HepG2 (cell line): ENCODE data around the gene PNPLA1. TPM values are rescaled to one million over a fixed set of nuclear protein-coding genes. Genes with fewer than 3 reads are reported as not detected.

Source experiments
- ATAC-seq: fragments of 200-7000 bp; cut with Tn5 transposase; 3 replicates; pipeline ENCODE4 v1.9.1; 2020; ENCODE audit warnings: mild to moderate bottlenecking, moderate library complexity
- BruUV-seq: library from RNA; stranded (reverse); fragments of 400-500 nt; replicated peaks from 2 replicates; lab custom pipeline; 2021; lab: Mats Ljungman, UMichigan
- CTCF ChIA-PET: fragments of 300-600 bp; formaldehyde crosslinking; extraction: SDS; loops from one replicate; lab custom pipeline; 2021; ENCODE audit warnings: low total read pairs, inconsistent platforms, low intra/inter-chr PET ratio; lab: Yijun Ruan, JAX
- POLR2A ChIA-PET: fragments of 350-600 bp; sonication (Branson Sonifier 250); formaldehyde crosslinking; loops from one replicate; lab custom pipeline; 2020; ENCODE audit warnings: antibody characterized with exemption, inconsistent platforms; lab: Yijun Ruan, JAX
- DNase-seq: peaks from one replicate; pipeline ENCODE4 v3.0.0-alpha.2; 2015; ENCODE audit warnings: low spot score
- FAIRE-seq: peaks from 3 replicates; lab custom pipeline; 2011; peaks lifted over from hg19 to GRCh38; lab: Jason Lieb, UNC
- H2AFZ ChIP-seq: one replicate; pipeline ENCODE4 v1.6.1; 2011; ENCODE audit warnings: low read length, inconsistent platforms
- H3K27ac ChIP-seq: fragments of 300-600 bp; 3 replicates; pipeline ENCODE4 v1.8.0; 2011; ENCODE audit warnings: mixed run types, mild to moderate bottlenecking, mixed read lengths, low read length, inconsistent platforms; ENCODE audit not compliant: insufficient read depth; ENCODE audit errors: extremely low read length
- H3K27me3 ChIP-seq, 2 experiments: fragments of 200-600 bp in 1 of 2; 2 replicates in 1 of 2; 3 replicates in 1 of 2; pipeline versions ENCODE4 v1.6.0 to v1.8.0; 2011; ENCODE audit warnings: low read length in 2 of 2, mild to moderate bottlenecking in 2 of 2, moderate library complexity in 2 of 2, inconsistent platforms in 1 of 2; ENCODE audit not compliant: insufficient read depth in 2 of 2, control insufficient read depth in 1 of 2
- H3K36me3 ChIP-seq, 2 experiments: fragments of 200-600 bp in 1 of 2; replicated peaks in 1 of 2; 2 replicates in 1 of 2; 3 replicates in 1 of 2; pipeline versions ENCODE4 v1.5.1 to v1.8.0; 2011; ENCODE audit warnings: low read length in 2 of 2, inconsistent platforms in 1 of 2; ENCODE audit not compliant: insufficient read depth in 2 of 2, control insufficient read depth in 1 of 2
- H3K4me1 ChIP-seq: 2 replicates; pipeline ENCODE4 v1.5.1; 2012; ENCODE audit warnings: low read length, inconsistent platforms; ENCODE audit not compliant: insufficient read depth
- H3K4me2 ChIP-seq: 2 replicates; pipeline ENCODE4 v1.6.0; 2011; ENCODE audit warnings: low read depth, low read length, inconsistent platforms
- H3K4me3 ChIP-seq, 3 experiments: fragments of 200-600 bp in 1 of 3; sonication (generic), shearing (Covaris generic) in 1 of 3; replicated peaks in 1 of 3; 2 replicates each; pipeline ENCODE4 v1.5.1; 2011 to 2016; ENCODE audit warnings: low read length in 3 of 3, inconsistent platforms in 2 of 3, low read depth in 2 of 3, mild to moderate bottlenecking in 2 of 3, control low read depth in 1 of 3, mixed read lengths in 1 of 3; ENCODE audit not compliant: insufficient read depth in 1 of 3
- H3K79me2 ChIP-seq: one replicate; pipeline ENCODE4 v1.6.1; 2011; ENCODE audit warnings: low read length, inconsistent platforms; ENCODE audit not compliant: insufficient read depth
- H3K9ac ChIP-seq: 2 replicates; pipeline ENCODE4 v1.6.0; 2011; ENCODE audit warnings: mild to moderate bottlenecking, low read depth, low read length, inconsistent platforms; ENCODE audit not compliant: insufficient read depth
- H3K9me3 ChIP-seq: 2 replicates; pipeline ENCODE4 v1.5.1; 2012; ENCODE audit warnings: mild to moderate bottlenecking, low read length
- H4K20me1 ChIP-seq: 2 replicates; pipeline ENCODE4 v1.6.0; 2011; ENCODE audit warnings: inconsistent platforms, mild to moderate bottlenecking, low read length, moderate library complexity; ENCODE audit not compliant: insufficient read depth
- CTCF ChIP-seq: sonication (generic); formaldehyde crosslinking; IDR thresholded peaks from 2 replicates; pipeline ENCODE4 v1.5.0; 2020; ENCODE audit warnings: mild to moderate bottlenecking, missing genetic modification reagents, moderate library complexity
- GMEB1 ChIP-seq: sonication (generic); formaldehyde crosslinking; IDR thresholded peaks from 2 replicates; pipeline ENCODE4 v1.5.1; 2020; ENCODE audit warnings: missing genetic modification reagents, mild to moderate bottlenecking, borderline replicate concordance
- HCFC1 ChIP-seq: fragments of 150-350 bp; IDR thresholded peaks from 2 replicates; pipeline ENCODE4 v1.6.1; 2014; ENCODE audit warnings: low read depth, low read length
- POLR2AphosphoS2 ChIP-seq: IDR thresholded peaks from 2 replicates; pipeline ENCODE4 v1.6.1; 2011; ENCODE audit warnings: low read depth, low read length, improper control_type of control experiment
- ZNF136 ChIP-seq: sonication (generic); formaldehyde crosslinking; IDR thresholded peaks from 2 replicates; pipeline ENCODE4 v1.8.1; 2022; ENCODE audit warnings: low read depth, mild to moderate bottlenecking, moderate library complexity, missing genetic modification reagents
- WGBS: methylation state at CpG from one replicate; pipeline ENCODE4 v1.1.6; 2017; ENCODE audit warnings: low lambda C conversion rate; 5-methylcytosine and 5-hydroxymethylcytosine counted together
- in situ Hi-C: cut with HindIII; loops from 2 replicates; pipeline ENCODE4 v1.10.0; 2017; ENCODE audit warnings: low pct_unique_long_range_greater_than_20kb; ENCODE audit not compliant: extremely low pct_ligation_motif_present
- intact Hi-C: fragments of 100-400 bp; cut with micrococcal nuclease; formaldehyde crosslinking; loops from one replicate; pipeline ENCODE4 v1.10.0; 2022; ENCODE audit not compliant: unreplicated experiment
- polyA plus RNA-seq, 8 experiments: library from polyadenylated mRNA; depleted of rRNA in 3 of 8; stranded (reverse) in 7 of 8; unstranded in 1 of 8; fragments of >200 nt; fragmentation: Illumina TruSeq in 4 of 8; extraction: Trizol in 4 of 8; gene quantifications; 2 replicates each; pipeline versions ENCODE4 v1.2.1 to v1.2.3, GENCODE V29; 2011 to 2016; ENCODE audit warnings: low read depth in 4 of 8, missing spikeins in 1 of 8, mixed read lengths in 1 of 8; ENCODE audit not compliant: insufficient read depth in 1 of 8
- total RNA-seq, 5 experiments: library from RNA; depleted of rRNA; stranded (reverse); fragments of >200 nt; fragmentation: Illumina TruSeq; extraction: Trizol; gene quantifications; 2 replicates each; pipeline ENCODE4 v1.2.3, GENCODE V29; 2016; ENCODE audit warnings: low read depth in 1 of 5

PNPLA1 gene
- total and polyA plus RNA-seq, 2 of the 13 experiments (the other 11 are each of a cell fraction or from before 2014, with no cell fraction given): not detected

GRCh38 chr6:36284359-36284758, 14.5 kb downstream of the PNPLA1 start (continued):
- TF ChIP-seq POLR2AphosphoS2: no peak
- TF ChIP-seq ZNF136 (CRISPR knock-in tag): no peak

- no peak for FAIRE-seq
- H3K79me2 ChIP-seq: no peaks in the 10 kb centered on the region
- no peak overlapping the region for H3K27ac ChIP-seq
- TF ChIP-seq HCFC1 (no peak), CTCF (CRISPR knock-in tag) (0 out of 2 replicates have a peak, but pooled peaks have one; percentile 12), GMEB1 (CRISPR knock-in tag) (no peak)
- no peaks in the 10 kb centered on the region for H4K20me1 ChIP-seq
- H3K9ac ChIP-seq: no peak overlapping the region
- in situ Hi-C loops: no loop called here
- ChIA-PET POLR2A (no interaction called here), CTCF (no interaction called here)
- H3K4me3 ChIP-seq: no peak overlapping the region
- peaks cover under 1 to 6% of the 10 kb centered on the region in 2 experiments; a peak in 4 of 5 replicates for H3K27me3 ChIP-seq
- no peaks in the 10 kb centered on the region for H3K9me3 ChIP-seq
- no peak overlapping the region for H2AFZ ChIP-seq
- no peaks in the 10 kb centered on the region for H3K36me3 ChIP-seq
- ATAC-seq: no peak
- no peak for DNase-seq
- BruUV-seq: no TSS peak
- 15% methylated on average over 19 of the region's 26 CpGs for WGBS
- no peak overlapping the region for H3K4me2 ChIP-seq
- intact Hi-C loops: no loop called here
- H3K4me1 ChIP-seq: peaks cover under 1% of the 10 kb centered on the region; the same call in 1 of the 2 replicates
These were observed 15.4 kb downstream of the PNPLA1 start for GRCh38 chr6:36285187-36285671.
